Loucy (cell line): ENCODE measurements around the gene MYH6.
"Not testable (repeated sequence)": the region's sequence is repeated elsewhere in the genome, so short reads cannot be mapped to it uniquely, and the experiment has no call there.

Source experiments
- H2AFZ ChIP-seq: fragments of 200-600 bp; sonication (generic); 2 replicates; pipeline ENCODE4 v1.6.0; 2016; ENCODE audit warnings: antibody characterized with exemption, mild to moderate bottlenecking, low read length, moderate library complexity
- H3F3A ChIP-seq: fragments of 200-600 bp; 2 replicates; pipeline ENCODE4 v1.6.0; 2016; ENCODE audit warnings: antibody characterized with exemption, low read depth, mild to moderate bottlenecking
- H3K27me3 ChIP-seq: fragments of 200-600 bp; sonication (generic); 2 replicates; pipeline ENCODE4 v1.6.1; 2014; ENCODE audit warnings: low read length, mild to moderate bottlenecking; ENCODE audit not compliant: insufficient read depth, poor library complexity, severe bottlenecking
- H3K36me3 ChIP-seq: fragments of 200-600 bp; sonication (generic); 2 replicates; pipeline ENCODE4 v1.6.1; 2016; ENCODE audit warnings: low read length; ENCODE audit not compliant: insufficient read depth
- H3K4me1 ChIP-seq: fragments of 200-600 bp; sonication (generic); 2 replicates; pipeline ENCODE4 v1.5.1; 2014; ENCODE audit warnings: low read length, mild to moderate bottlenecking; ENCODE audit not compliant: insufficient read depth, poor library complexity, severe bottlenecking
- H3K4me2 ChIP-seq: fragments of 200-600 bp; sonication (generic); 2 replicates; pipeline ENCODE4 v1.6.0; 2014; ENCODE audit warnings: antibody characterized with exemption, low read length, low read depth, mild to moderate bottlenecking; ENCODE audit not compliant: poor library complexity, severe bottlenecking
- H3K4me3 ChIP-seq: fragments of 200-600 bp; sonication (generic); 2 replicates; pipeline ENCODE4 v1.5.1; 2014; ENCODE audit warnings: low read length, mild to moderate bottlenecking, mixed read lengths; ENCODE audit not compliant: poor library complexity, severe bottlenecking
- H3K79me2 ChIP-seq: fragments of 200-600 bp; sonication (generic); 2 replicates; pipeline ENCODE4 v1.6.1; 2014; ENCODE audit warnings: low read length; ENCODE audit not compliant: insufficient read depth
- H3K9ac ChIP-seq: fragments of 200-600 bp; sonication (generic); 2 replicates; pipeline ENCODE4 v1.6.0; 2014; ENCODE audit warnings: mild to moderate bottlenecking, low read depth, low read length, moderate library complexity; ENCODE audit not compliant: poor library complexity, severe bottlenecking
- H3K9me2 ChIP-seq: fragments of 200-600 bp; sonication (generic); replicated peaks from 2 replicates; pipeline ENCODE4 v1.6.1; 2016; ENCODE audit warnings: low read depth, low read length, mixed read lengths
- H3K9me3 ChIP-seq: fragments of 200-600 bp; sonication (generic); 2 replicates; pipeline ENCODE4 v1.6.1; 2014; ENCODE audit warnings: mild to moderate bottlenecking, antibody characterized with exemption, low read length, low read depth; ENCODE audit not compliant: insufficient read depth
- H4K20me1 ChIP-seq: fragments of 200-600 bp; sonication (generic); 2 replicates; pipeline ENCODE4 v1.6.0; 2014; ENCODE audit warnings: antibody characterized with exemption, low read length, mild to moderate bottlenecking; ENCODE audit not compliant: insufficient read depth, poor library complexity, severe bottlenecking
- CTCF ChIP-seq: fragments of 200-600 bp; sonication (generic); conservative IDR thresholded peaks from 2 replicates; pipeline ENCODE4 v1.5.1; 2014; ENCODE audit warnings: mild to moderate bottlenecking, antibody characterized with exemption, low read length
- EZH2phosphoT487 ChIP-seq: fragments of 200-600 bp; IDR thresholded peaks from 2 replicates; pipeline ENCODE4 v1.6.1; 2018; ENCODE audit warnings: antibody characterized with exemption, mild to moderate bottlenecking, moderate library complexity, borderline replicate concordance

Gene MYH6

DNA sequence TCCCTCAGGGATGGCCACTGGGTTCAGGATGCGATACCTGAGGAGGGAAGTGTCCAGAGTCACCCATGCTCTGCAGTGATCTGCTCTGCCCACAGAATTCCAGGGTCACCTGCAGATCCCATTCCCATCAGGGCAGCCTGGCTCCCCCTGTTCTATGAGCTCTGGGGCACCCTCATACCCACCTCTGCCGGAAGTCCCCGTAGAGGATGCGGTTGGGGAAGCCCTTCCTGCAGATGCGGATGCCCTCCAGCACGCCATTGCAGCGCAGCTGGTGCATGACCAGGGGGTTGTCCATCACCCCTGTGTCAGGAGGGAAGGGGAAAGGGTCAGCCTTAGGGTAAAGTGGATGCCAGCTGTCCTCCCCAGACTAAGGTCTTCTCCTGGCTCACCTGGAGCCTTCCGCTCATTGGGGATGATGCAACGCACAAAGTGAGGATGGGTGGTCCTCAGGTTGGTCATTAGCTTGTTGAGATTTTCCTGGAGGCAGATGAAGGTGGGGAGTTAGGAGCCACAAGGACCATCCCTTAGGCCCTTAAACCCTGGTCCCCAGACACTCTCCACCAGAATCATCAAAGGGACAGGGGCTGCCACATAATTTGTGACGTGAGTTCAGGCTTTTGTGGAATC, 11.2 kb downstream of the MYH6 start:
- no peak overlapping the region for H3K4me2 ChIP-seq
- H2AFZ ChIP-seq = no peak overlapping the region
- no peak for TF ChIP-seq EZH2phosphoT487
- no peak for TF ChIP-seq CTCF

DNA sequence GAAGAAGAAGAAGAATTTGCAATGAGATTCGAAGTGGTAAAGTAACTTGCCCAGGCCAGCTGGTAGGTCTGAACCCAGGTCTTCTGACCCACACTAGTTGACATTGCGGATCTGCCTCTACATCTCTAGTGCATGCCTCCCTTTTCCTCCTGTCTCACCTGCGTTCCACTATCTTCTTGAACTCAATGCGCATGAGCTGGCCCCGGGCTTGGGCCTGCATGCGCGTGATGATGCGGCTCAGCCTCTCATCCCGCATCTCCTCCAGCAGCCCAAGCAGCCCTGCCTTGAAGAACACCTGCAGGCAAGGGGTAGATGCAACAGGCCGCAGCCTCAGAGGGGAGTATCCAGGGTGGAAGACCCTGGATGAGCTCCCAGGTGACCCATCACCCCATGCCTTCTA, 11.9 kb downstream of the MYH6 start:
- Histone ChIP-seq H3K79me2 (no peaks in the 10 kb centered on the region), H3K4me3 (no peak overlapping the region), H3K4me1 (no peaks in the 10 kb centered on the region), H3K36me3 (no peaks in the 10 kb centered on the region), H3K27me3 (no peaks in the 10 kb centered on the region), H3K4me2 (no peak overlapping the region), H3K9ac (no peak overlapping the region), H3K9me3 (no peaks in the 10 kb centered on the region), H3F3A (no peaks in the 10 kb centered on the region), H2AFZ (no peak overlapping the region), H4K20me1 (no peaks in the 10 kb centered on the region), H3K9me2 (no peaks in the 10 kb centered on the region)
- TF ChIP-seq CTCF (no peak), EZH2phosphoT487 (no peak)

More for the DNA sequence above, 11.2 kb downstream of the MYH6 start:
- H3K36me3 ChIP-seq = no peaks in the 10 kb centered on the region
- H4K20me1 ChIP-seq = no peaks in the 10 kb centered on the region
- no peaks in the 10 kb centered on the region for H3K9me3 ChIP-seq
- H3K4me1 ChIP-seq = no peaks in the 10 kb centered on the region
- H3K4me3 ChIP-seq = no peak overlapping the region
- no peaks in the 10 kb centered on the region for H3F3A ChIP-seq
- H3K9ac ChIP-seq = no peak overlapping the region
- H3K9me2 ChIP-seq = no peaks in the 10 kb centered on the region
- no peaks in the 10 kb centered on the region for H3K79me2 ChIP-seq
- H3K27me3 ChIP-seq = no peaks in the 10 kb centered on the region

GRCh38 chr14:23392613-23393012, 15.5 kb downstream of the MYH6 start:
- Histone ChIP-seq H2AFZ (no peak overlapping the region), H3F3A (no peaks in the 10 kb centered on the region), H3K9me3 (no peaks in the 10 kb centered on the region), H3K4me1 (no peaks in the 10 kb centered on the region), H3K9ac (no peak overlapping the region), H3K27me3 (no peaks in the 10 kb centered on the region), H3K4me2 (no peak overlapping the region), H3K9me2 (no peaks in the 10 kb centered on the region), H3K79me2 (no peaks in the 10 kb centered on the region), H3K36me3 (no peaks in the 10 kb centered on the region), H3K4me3 (no peak overlapping the region), H4K20me1 (no peaks in the 10 kb centered on the region)
- no peak for TF ChIP-seq EZH2phosphoT487

DNA sequence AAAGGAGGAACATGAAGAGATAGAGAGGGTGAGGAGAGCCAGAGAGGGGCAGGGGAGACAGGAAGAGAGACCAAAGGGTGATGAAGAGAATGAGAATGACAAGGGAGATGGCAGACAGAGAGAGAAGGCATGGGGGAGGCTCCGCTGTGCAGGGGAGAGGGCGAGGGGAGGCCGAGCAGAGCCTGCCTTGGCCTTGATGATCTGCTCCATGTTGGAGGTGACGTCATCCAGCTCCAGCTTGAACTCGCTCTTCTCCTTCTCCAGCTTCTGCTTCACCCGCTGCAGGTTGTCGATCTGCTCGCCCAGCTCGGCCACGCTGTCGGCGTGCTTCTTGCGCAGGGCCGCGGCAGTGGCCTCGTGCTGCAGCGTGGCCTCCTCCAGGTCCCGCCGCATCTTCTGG, 18.2 kb downstream of the MYH6 start:
- H3K27me3 ChIP-seq, H4K20me1 ChIP-seq, H2AFZ ChIP-seq: not testable (repeated sequence)

More for the DNA sequence above, 18.2 kb downstream of the MYH6 start:
- H3K4me2 ChIP-seq, H3K9me3 ChIP-seq, H3K4me3 ChIP-seq, H3K79me2 ChIP-seq, H3F3A ChIP-seq, H3K9me2 ChIP-seq, H3K9ac ChIP-seq, H3K4me1 ChIP-seq, H3K36me3 ChIP-seq: not testable (repeated sequence)
